SU-DHL-6 (cell line): Measurements from ENCODE around the gene SH3BGR.

Source experiments
- H2AFZ ChIP-seq: fragments of 200-600 bp; sonication (generic); 2 replicates; pipeline ENCODE4 v1.6.1; 2014; ENCODE audit warnings: low read depth, mild to moderate bottlenecking, moderate library complexity, mixed read lengths, antibody characterized with exemption, low read length; ENCODE audit not compliant: severe bottlenecking
- H3F3A ChIP-seq: fragments of 200-600 bp; shearing (Covaris generic); 2 replicates; pipeline ENCODE4 v1.6.0; 2016; ENCODE audit warnings: antibody characterized with exemption, mild to moderate bottlenecking; ENCODE audit not compliant: insufficient read depth
- H3K27ac ChIP-seq: fragments of 200-600 bp; sonication (generic); 2 replicates; pipeline ENCODE4 v1.5.1; 2016; ENCODE audit warnings: low read depth, mild to moderate bottlenecking, low read length, moderate library complexity, mixed read lengths
- H3K27me3 ChIP-seq: fragments of 200-600 bp; sonication (generic), shearing (Covaris generic); 2 replicates; pipeline ENCODE4 v1.6.0; 2014; ENCODE audit warnings: mild to moderate bottlenecking, low read length
- H3K36me3 ChIP-seq: fragments of 200-600 bp; sonication (generic); 2 replicates; pipeline ENCODE4 v1.6.1; 2014; ENCODE audit warnings: mild to moderate bottlenecking, low read length, mixed read lengths
- H3K4me2 ChIP-seq: fragments of 300-600, 200-600 bp; shearing (Covaris generic), sonication (generic); 2 replicates; pipeline ENCODE4 v1.6.0; 2014; ENCODE audit warnings: low read length, low read depth, mild to moderate bottlenecking; ENCODE audit not compliant: poor library complexity, severe bottlenecking
- H3K4me3 ChIP-seq: fragments of 200-600 bp; sonication (generic); 2 replicates; pipeline ENCODE4 v1.5.1; 2014; ENCODE audit warnings: antibody characterized with exemption, low read length, mild to moderate bottlenecking, mixed read lengths; ENCODE audit not compliant: insufficient read depth, poor library complexity, severe bottlenecking
- H3K79me2 ChIP-seq: fragments of 200-600 bp; sonication (generic); 2 replicates; pipeline ENCODE4 v1.6.1; 2014; ENCODE audit warnings: mild to moderate bottlenecking, low read length, moderate library complexity; ENCODE audit not compliant: insufficient read depth
- H3K9ac ChIP-seq: fragments of 200-600 bp; sonication (generic); 2 replicates; pipeline ENCODE4 v1.7.0; 2014; ENCODE audit warnings: mild to moderate bottlenecking, low read length
- H3K9me2 ChIP-seq: fragments of 200-600 bp; sonication (generic); replicated peaks from 2 replicates; pipeline ENCODE4 v1.6.1; 2014; ENCODE audit warnings: low read length; ENCODE audit not compliant: insufficient read depth
- H3K9me3 ChIP-seq: fragments of 200-600 bp; sonication (generic); 2 replicates; pipeline ENCODE4 v1.6.1; 2014; ENCODE audit warnings: low read length, mixed read lengths; ENCODE audit not compliant: insufficient read depth
- H4K20me1 ChIP-seq: fragments of 200-600 bp; sonication (generic); 2 replicates; pipeline ENCODE4 v1.6.1; 2014; ENCODE audit warnings: low read depth, mild to moderate bottlenecking, antibody characterized with exemption, low read length, moderate library complexity, mixed read lengths
- EZH2phosphoT487 ChIP-seq: fragments of 200-600 bp; sonication (generic), shearing (Covaris generic); conservative IDR thresholded peaks from 2 replicates; pipeline ENCODE4 v1.6.1; 2018; ENCODE audit warnings: mild to moderate bottlenecking, antibody characterized with exemption, low read length, moderate library complexity, mixed read lengths
- TF ChIP-seq, protein P1 (sequence below): fragments of 200-600 bp; sonication (generic); IDR thresholded peaks from one replicate; pipeline ENCODE4 v1.5.1; 2017; ENCODE audit warnings: antibody characterized with exemption, mild to moderate bottlenecking, low read length, moderate library complexity; ENCODE audit not compliant: insufficient read depth, poor library complexity, severe bottlenecking

The SH3BGR gene

DNA sequence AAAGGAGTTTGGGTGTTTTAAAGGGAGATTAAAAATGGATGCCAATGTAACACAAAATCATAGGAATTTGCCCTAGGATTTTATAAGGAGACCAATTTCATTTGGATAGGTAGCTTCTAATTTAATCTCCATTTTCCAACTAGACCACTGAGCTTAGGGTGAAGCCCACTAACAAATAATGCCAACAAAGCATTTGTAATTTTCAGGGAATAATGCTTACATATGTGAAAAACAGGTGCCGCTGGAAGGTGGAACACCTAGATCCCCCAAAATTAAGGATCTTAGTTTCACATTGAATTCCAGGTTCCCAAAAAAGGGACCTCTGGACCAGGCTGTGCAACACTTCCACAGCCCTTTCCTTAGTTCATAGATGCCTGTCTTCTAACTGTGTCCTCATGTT, 94.8 kb downstream of the SH3BGR start:
- no peaks in the 10 kb centered on the region for H3F3A ChIP-seq
- H3K4me2 ChIP-seq, result no peak overlapping the region
- H3K36me3 ChIP-seq, result no peaks in the 10 kb centered on the region
- H3K9me2 ChIP-seq, result no peaks in the 10 kb centered on the region
- H3K79me2 ChIP-seq, result no peaks in the 10 kb centered on the region
- no peaks in the 10 kb centered on the region for H3K27me3 ChIP-seq
- no peak overlapping the region for H3K4me3 ChIP-seq
- TF ChIP-seq, protein P1, sequence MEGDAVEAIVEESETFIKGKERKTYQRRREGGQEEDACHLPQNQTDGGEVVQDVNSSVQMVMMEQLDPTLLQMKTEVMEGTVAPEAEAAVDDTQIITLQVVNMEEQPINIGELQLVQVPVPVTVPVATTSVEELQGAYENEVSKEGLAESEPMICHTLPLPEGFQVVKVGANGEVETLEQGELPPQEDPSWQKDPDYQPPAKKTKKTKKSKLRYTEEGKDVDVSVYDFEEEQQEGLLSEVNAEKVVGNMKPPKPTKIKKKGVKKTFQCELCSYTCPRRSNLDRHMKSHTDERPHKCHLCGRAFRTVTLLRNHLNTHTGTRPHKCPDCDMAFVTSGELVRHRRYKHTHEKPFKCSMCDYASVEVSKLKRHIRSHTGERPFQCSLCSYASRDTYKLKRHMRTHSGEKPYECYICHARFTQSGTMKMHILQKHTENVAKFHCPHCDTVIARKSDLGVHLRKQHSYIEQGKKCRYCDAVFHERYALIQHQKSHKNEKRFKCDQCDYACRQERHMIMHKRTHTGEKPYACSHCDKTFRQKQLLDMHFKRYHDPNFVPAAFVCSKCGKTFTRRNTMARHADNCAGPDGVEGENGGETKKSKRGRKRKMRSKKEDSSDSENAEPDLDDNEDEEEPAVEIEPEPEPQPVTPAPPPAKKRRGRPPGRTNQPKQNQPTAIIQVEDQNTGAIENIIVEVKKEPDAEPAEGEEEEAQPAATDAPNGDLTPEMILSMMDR, result no peak
- no peak for TF ChIP-seq EZH2phosphoT487
- H3K9ac ChIP-seq, result no peak overlapping the region
- no peaks in the 10 kb centered on the region for H4K20me1 ChIP-seq
- H3K27ac ChIP-seq, result no peak overlapping the region
- H2AFZ ChIP-seq, result no peak overlapping the region
- no peaks in the 10 kb centered on the region for H3K9me3 ChIP-seq

DNA sequence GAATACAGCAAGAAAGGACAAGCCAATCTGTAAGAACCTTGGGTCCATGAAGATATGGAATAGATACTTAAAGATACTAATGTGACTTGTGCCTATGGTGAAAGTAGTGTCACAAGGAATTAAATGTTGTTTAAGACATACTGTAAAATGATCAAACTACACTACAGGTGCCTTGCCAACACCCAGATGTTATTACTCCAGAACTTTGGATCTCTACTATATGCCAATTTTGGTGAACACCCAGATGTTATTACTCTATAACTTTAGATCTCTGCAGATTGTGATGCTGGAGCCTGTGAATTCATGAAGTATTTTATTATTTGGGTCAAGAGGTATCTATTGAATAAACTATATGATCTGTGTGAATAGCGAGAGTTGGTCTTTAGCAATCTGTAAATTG, 101.1 kb downstream of the SH3BGR start:
- H3K36me3 ChIP-seq, result no peaks in the 10 kb centered on the region
- no peak overlapping the region for H3K4me2 ChIP-seq
- no peak for TF ChIP-seq EZH2phosphoT487
- TF ChIP-seq, protein P1, result no peak

DNA sequence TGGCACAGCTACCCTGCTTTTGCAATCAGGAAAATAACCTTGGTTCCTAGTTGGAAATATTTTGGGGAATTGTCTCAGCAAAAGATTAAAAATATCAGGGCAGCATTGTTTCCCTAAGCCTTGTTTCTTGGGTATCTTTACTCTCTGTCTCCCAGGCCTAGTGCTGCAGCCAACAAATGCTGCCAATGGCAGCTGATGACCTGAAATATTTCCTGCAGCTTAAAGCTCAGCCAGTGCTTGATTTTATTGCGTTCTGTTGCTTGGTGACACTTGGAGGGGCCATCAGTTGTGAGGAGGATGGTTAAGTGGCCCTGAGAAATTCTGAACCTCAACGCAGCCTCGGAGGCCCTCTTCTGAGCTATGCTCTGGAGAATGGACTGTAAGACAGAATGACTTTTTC, 101.6 kb downstream of the SH3BGR start:
- Histone ChIP-seq H3F3A (no peaks in the 10 kb centered on the region), H4K20me1 (no peaks in the 10 kb centered on the region), H3K9ac (no peak overlapping the region), H3K27me3 (no peaks in the 10 kb centered on the region), H3K4me3 (no peak overlapping the region), H3K9me2 (no peaks in the 10 kb centered on the region), H2AFZ (no peak overlapping the region), H3K79me2 (no peaks in the 10 kb centered on the region), H3K27ac (no peak overlapping the region), H3K36me3 (no peaks in the 10 kb centered on the region), H3K9me3 (no peaks in the 10 kb centered on the region), H3K4me2 (no peak overlapping the region)
- TF ChIP-seq, protein P1, result no peak
- TF ChIP-seq EZH2phosphoT487, result no peak

More for the DNA sequence above, 101.1 kb downstream of the SH3BGR start:
- no peaks in the 10 kb centered on the region for H3K27me3 ChIP-seq
- H3K4me3 ChIP-seq, result no peak overlapping the region
- H3K27ac ChIP-seq, result no peak overlapping the region
- no peaks in the 10 kb centered on the region for H3F3A ChIP-seq
- H2AFZ ChIP-seq, result no peak overlapping the region
- H3K9ac ChIP-seq, result no peak overlapping the region
- no peaks in the 10 kb centered on the region for H3K9me3 ChIP-seq
- no peaks in the 10 kb centered on the region for H4K20me1 ChIP-seq
- H3K9me2 ChIP-seq, result no peaks in the 10 kb centered on the region
- no peaks in the 10 kb centered on the region for H3K79me2 ChIP-seq
